Urinary bladder (tissue), 4 donors: ENCODE measurements around the gene SLC5A2. TPM values are rescaled to one million over a fixed set of nuclear protein-coding genes. Genes with fewer than 3 reads are reported as not detected.
"Not testable (repeated sequence)": the region's sequence is repeated elsewhere in the genome, so short reads cannot be mapped to it uniquely, and the experiment has no call there.

Experiments
- DNase-seq: peaks from one replicate; pipeline ENCODE4 v3.0.0-alpha.2; 2015; ENCODE audit errors: extremely low spot score
- H3K27ac ChIP-seq: one replicate; pipeline ENCODE4 v1.5.1; 2013; ENCODE audit warnings: low read depth, mild to moderate bottlenecking, moderate library complexity
- H3K36me3 ChIP-seq: one replicate; pipeline ENCODE4 v1.6.1; 2013; ENCODE audit warnings: mild to moderate bottlenecking, moderate library complexity; ENCODE audit not compliant: insufficient read depth
- H3K4me1 ChIP-seq: one replicate; pipeline ENCODE4 v1.6.1; 2013; ENCODE audit warnings: mild to moderate bottlenecking, moderate library complexity; ENCODE audit not compliant: insufficient read depth
- H3K4me3 ChIP-seq: one replicate; pipeline ENCODE4 v1.5.1; 2013; ENCODE audit warnings: low read depth, low read length
- WGBS: extraction: QIAGEN DNeasy Blood & Tissue Kit; methylation state at CpG from one replicate; pipeline ENCODE4 v1.1.7; 2013; 5-methylcytosine and 5-hydroxymethylcytosine counted together
- polyA plus RNA-seq: library from polyadenylated mRNA; stranded (reverse); fragments of 200-250 nt; gene quantifications from one replicate; pipeline ENCODE4 v1.2.3, GENCODE V29; 2013
- total RNA-seq: library from RNA; depleted of rRNA; stranded (reverse); fragments of >200 nt; gene quantifications from one replicate; pipeline ENCODE4 v1.2.3, GENCODE V29; 2014
- donor health status: healthy with polysubstance abuse.
- donor health status: healthy.

The SLC5A2 gene
- total and polyA plus RNA-seq, 2 donors = 0.42 to 2.8 TPM

DNA sequence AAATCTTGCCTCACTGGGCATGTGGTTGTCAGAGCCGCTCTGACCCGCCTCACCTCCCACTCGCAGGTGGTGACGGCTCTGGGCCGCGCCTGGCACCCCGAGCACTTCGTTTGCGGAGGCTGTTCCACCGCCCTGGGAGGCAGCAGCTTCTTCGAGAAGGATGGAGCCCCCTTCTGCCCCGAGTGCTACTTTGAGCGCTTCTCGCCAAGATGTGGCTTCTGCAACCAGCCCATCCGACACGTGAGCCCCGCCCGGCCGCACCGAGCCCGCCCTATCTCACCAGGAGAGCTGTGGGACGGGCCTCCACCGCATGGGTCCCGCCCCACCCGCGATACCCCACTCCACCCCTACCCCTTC lies 7.0 kb upstream of the SLC5A2 start:
- Histone ChIP-seq H3K36me3 (no peaks in the 10 kb centered on the region), H3K27ac (no peak overlapping the region), H3K4me3 (no peak overlapping the region), H3K4me1 (peaks cover 3% of the 10 kb centered on the region)
- WGBS = 64% methylated on average over 26 of the region's 26 CpGs
- no peak for DNase-seq

DNA sequence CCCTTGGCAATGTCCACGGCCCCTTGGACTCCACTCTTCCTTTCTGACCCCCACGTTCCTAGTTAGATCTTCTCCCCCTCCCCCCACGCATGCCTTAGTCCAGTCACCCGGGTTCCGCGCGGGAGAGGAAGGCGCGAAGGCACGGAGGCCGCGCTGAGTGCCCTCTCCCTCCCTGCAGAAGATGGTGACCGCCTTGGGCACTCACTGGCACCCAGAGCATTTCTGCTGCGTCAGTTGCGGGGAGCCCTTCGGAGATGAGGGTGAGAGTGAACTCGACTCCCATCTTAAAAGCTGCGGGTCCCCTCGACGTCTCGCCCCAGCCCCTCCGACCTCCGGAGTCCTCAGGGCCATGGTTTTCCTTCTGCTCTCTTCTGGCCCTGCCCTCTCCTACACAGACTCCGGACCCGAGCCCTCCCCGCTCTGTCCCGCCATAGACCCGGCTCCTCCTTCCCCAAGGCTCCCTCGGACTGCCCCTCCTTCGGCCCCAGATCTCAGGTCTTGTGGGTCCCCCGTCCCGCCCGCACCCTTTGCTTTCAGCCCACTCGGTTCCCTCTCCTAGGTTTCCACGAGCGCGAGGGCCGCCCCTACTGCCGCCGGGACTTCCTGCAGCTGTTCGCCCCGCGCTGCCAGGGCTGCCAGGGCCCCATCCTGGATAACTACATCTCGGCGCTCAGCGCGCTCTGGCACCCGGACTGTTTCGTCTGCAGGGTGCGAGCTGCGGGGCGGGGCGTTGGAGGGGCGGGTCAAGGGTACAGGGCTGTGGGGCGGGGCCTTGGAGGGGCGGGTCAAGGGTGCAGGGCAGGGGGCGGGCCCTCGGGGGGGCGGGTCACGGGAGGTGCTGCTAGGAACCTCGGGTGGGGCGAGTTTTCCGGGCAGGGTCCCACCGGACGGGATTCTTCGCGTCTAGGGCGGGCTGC lies 6.4 kb upstream of the SLC5A2 start:
- Histone ChIP-seq H3K36me3 (no peaks in the 10 kb centered on the region), H3K4me1 (peaks cover 3% of the 10 kb centered on the region), H3K27ac (no peak overlapping the region), H3K4me3 (no peak overlapping the region)
- WGBS = 48% methylated on average over 67 of the region's 68 CpGs
- DNase-seq = no peak

DNA sequence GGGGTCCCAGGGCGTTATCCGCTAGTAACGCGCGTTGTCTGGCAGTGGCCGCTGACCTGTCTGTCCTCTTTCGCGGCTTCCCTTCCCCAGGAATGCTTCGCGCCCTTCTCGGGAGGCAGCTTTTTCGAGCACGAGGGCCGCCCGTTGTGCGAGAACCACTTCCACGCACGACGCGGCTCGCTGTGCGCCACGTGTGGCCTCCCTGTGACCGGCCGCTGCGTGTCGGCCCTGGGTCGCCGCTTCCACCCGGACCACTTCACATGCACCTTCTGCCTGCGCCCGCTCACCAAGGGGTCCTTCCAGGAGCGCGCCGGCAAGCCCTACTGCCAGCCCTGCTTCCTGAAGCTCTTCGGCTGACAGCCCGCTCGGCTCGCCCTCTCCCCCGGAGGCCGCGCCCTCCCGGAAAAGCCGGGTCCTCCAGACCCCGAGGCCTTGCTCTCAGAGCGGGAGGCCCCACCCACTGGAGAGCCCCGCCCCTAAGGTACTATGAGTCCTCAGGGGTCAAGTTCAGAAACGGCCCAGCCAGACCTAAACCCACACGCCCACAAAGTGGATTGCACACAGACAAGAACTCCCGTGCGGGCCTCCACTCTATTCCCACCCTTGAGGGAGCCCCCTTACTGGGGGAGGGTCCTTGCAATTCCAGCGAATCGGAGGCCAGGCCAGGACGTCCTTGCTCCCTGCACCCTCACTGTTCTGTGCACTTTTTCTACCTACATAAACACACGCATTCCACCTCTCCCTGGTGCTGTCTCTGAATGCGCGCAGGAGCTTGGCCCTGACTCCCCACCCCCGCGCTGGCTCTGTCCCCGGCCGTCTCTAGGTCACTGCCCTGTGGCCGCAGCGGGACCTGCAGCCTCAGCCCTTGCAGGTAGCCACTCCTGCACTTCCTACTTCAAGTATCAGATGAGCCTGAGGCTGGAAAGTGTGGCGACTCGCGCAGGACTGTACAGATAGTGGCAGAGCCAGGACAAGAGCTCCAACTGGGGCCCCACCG lies 5.4 kb upstream of the SLC5A2 start:
- 66% methylated on average over 67 of the region's 67 CpGs for WGBS
- peaks cover 3% of the 10 kb centered on the region for H3K4me1 ChIP-seq
- H3K27ac ChIP-seq = no peak overlapping the region

DNA sequence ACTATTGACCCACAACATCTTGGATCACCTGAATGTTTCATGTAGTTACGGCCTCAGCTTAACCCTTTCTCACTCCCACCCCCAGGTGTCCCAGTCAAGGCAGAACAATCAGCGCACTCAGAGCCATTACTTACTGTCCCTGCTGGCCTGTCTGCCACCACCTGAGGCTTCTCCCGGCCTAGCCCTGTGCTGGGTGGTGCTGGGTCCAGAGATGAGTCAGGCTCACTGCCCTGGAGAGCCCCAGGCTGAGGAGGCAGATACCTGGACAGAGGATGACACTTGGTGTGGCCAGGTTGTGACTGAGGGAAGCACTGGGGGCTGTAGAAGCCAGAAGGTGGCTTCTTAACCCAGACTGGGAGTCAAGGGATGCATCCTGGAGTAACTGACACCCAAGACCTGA lies 4.0 kb upstream of the SLC5A2 start:
- Histone ChIP-seq H3K36me3 (no peaks in the 10 kb centered on the region), H3K27ac (no peak overlapping the region), H3K4me1 (peaks cover 3% of the 10 kb centered on the region), H3K4me3 (no peak overlapping the region)
- DNase-seq = no peak
- 83% methylated on average over 3 of the region's 3 CpGs for WGBS

More for the DNA sequence above, 5.4 kb upstream of the SLC5A2 start:
- H3K36me3 ChIP-seq = no peaks in the 10 kb centered on the region
- no peak for DNase-seq
- H3K4me3 ChIP-seq = no peak overlapping the region

DNA sequence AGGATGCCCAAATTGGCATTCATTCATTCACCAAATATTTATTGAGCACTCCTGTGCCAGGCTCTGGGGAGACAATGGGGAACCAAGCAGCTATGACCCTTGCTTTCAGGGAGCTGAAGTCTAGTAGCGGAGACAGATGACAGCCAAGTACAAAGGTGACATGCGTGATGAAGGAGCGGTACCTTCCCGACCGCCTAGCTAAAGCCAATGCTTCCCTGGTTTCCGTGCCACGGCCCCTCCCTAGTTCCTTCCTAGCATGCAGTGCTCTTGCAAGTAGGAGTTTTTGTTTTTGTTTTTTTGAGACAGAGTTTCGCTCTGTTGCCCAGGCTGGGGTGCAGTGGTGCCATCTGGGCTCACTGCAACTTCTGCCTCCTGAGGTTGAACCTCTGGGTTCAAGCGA lies 3.2 kb upstream of the SLC5A2 start:
- peaks cover 3% of the 10 kb centered on the region for H3K4me1 ChIP-seq
- no peak overlapping the region for H3K27ac ChIP-seq
- H3K4me3 ChIP-seq = no peak overlapping the region
- no peaks in the 10 kb centered on the region for H3K36me3 ChIP-seq
- WGBS = 80% methylated on average over 9 of the region's 9 CpGs
- DNase-seq = no peak

DNA sequence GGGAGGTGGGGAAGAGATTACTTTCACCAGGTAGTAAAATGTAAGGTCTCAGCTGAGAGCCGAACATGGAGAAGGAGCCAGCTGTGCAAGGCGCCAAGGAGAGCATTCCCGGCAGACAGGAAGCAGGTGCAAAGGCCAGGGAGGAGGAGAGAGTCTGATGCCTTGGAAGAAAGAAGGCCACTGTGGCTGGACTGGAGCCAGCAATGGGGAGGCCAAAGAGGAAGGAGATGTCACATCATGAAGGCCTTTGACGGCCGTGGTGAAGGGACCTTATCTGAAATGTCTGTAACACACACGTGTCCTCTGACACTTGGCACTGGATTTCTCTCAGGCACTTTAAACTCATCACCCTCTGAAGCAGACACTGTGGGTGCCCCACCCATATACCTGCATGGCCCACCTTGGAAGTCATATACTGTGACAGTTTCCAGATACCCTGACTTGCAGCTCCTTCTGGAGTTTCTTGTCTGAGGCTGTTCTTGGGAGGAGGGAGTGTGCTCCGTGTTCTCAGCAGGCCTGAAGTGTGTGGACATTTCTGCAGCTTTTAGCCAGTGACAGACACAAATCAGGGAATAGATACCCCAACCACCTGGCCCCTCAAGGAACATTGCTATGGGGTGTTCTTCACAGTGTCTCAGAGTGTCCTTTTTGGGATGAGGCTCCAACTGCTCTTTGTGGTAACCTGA lies 1.9 kb upstream of the SLC5A2 start:
- H3K4me3 ChIP-seq = no peak overlapping the region
- no peak for DNase-seq
- H3K27ac ChIP-seq = no peak overlapping the region
- peaks cover under 1% of the 10 kb centered on the region for H3K4me1 ChIP-seq
- WGBS = 23% methylated on average over 7 of the region's 7 CpGs
- no peaks in the 10 kb centered on the region for H3K36me3 ChIP-seq

DNA sequence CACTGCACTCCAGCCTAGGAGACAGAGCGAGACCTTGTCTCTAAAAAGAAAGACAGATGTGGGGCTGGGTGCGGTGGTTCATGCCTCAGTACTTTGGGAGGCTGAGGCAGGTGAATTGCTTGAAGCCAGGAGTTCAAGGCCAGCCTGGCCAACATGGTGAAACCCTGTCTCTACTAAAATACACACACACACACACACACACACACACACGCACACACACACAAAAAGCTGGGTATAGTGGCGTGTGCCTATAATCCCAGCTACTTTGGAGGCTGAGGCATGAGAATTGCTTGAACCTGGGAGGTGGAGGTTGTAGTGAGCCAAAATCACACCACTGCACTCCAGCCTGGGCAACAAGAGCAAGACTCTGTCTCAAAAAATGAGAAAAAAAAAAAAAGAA lies 1.1 kb downstream of the SLC5A2 start:
- not testable (repeated sequence) for H3K4me3 ChIP-seq, H3K4me1 ChIP-seq, H3K27ac ChIP-seq, DNase-seq, H3K36me3 ChIP-seq
- WGBS = 93% methylated on average over 4 of the region's 4 CpGs

DNA sequence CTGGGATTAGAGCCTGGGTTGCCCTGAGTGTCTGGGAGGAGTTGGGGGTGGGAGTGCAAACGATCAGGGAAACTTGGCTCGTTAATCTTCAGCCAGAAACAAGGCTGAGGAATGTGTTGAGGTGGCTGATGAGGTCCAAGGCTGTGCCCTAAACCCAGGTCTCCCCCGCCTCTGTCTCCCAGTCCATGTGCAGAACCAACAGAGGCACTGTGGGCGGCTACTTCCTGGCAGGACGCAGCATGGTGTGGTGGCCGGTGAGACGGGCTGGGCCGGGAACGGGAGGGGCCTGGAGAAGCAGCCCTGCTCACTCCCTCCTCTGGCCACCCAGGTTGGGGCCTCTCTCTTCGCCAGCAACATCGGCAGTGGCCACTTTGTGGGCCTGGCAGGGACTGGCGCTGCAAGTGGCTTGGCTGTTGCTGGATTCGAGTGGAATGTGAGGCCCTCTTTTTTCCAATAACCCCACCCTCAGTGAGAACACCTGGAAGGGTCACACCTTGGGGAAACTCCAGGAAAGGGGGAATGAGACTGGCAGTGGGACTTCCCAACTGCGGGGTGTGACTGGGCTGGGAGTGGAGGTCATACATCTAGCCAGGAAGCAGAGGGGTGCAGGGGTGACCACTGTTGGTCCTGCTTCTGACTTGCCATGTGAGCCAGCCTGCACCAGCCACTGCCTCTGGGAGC lies 1.7 kb downstream of the SLC5A2 start:
- no peak overlapping the region for H3K4me3 ChIP-seq
- H3K4me1 ChIP-seq = no peaks in the 10 kb centered on the region
- no peak overlapping the region for H3K27ac ChIP-seq
- WGBS = 41% methylated on average over 14 of the region's 14 CpGs
- no peaks in the 10 kb centered on the region for H3K36me3 ChIP-seq
- DNase-seq = no peak

DNA sequence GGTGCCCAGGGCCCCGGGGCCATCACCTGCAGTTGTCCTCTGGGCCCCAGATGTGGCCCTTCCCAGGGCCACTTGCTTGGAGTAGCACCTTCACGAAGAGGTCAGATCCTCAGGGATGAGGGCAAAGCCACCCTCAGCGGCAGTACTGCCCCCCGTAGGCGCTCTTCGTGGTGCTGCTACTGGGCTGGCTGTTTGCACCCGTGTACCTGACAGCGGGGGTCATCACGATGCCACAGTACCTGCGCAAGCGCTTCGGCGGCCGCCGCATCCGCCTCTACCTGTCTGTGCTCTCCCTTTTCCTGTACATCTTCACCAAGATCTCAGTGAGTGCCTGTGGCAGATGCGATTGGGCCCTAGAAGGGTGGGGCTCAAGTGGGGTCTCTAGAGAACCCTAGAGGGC lies 2.6 kb downstream of the SLC5A2 start:
- Histone ChIP-seq H3K27ac (no peak overlapping the region), H3K36me3 (no peaks in the 10 kb centered on the region), H3K4me1 (no peaks in the 10 kb centered on the region), H3K4me3 (no peak overlapping the region)
- DNase-seq = no peak
- 92% methylated on average over 17 of the region's 17 CpGs for WGBS

DNA sequence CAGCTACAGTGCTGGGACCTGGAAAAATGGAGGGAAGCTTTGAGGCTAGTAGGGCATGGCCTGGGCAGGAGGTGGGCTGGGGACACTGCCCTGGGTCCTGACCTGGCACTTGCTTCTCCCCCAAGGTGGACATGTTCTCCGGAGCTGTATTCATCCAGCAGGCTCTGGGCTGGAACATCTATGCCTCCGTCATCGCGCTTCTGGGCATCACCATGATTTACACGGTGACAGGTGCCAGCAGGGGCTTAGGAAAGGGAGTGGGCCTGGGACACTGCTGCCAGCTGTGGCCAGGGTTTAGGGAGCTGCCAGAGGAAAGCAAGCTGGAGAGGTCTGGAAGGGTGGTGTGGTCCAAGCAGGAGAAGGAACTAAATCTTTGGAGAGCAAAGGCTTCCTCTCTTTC lies 3.1 kb downstream of the SLC5A2 start:
- WGBS = 92% methylated on average over 5 of the region's 5 CpGs
- Histone ChIP-seq H3K36me3 (no peaks in the 10 kb centered on the region), H3K4me1 (no peaks in the 10 kb centered on the region), H3K27ac (no peak overlapping the region), H3K4me3 (no peak overlapping the region)
- no peak for DNase-seq

DNA sequence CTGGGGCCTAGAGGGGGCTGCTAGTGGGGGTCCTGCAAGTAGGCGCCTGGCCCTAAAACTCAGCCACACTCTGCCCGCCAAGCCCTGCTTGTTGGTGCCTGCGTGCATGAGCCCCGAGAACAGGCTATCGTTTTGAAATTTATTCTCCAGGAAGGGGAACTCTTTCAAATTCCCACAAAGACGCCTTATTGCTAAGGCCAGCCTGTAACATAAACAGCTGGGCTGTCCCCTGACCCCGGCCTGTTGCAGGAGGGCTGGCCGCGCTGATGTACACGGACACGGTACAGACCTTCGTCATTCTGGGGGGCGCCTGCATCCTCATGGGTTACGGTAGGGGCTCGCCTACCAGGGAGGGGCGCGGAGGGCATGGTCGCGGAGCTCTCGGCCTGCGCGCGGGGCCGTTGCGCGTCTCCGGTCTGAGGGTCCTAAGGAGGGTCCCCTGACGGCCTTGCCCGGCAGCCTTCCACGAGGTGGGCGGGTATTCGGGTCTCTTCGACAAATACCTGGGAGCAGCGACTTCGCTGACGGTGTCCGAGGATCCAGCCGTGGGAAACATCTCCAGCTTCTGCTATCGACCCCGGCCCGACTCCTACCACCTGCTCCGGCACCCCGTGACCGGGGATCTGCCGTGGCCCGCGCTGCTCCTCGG lies 4.3 kb downstream of the SLC5A2 start:
- no peak for DNase-seq
- Histone ChIP-seq H3K36me3 (no peaks in the 10 kb centered on the region), H3K27ac (no peak overlapping the region), H3K4me1 (no peaks in the 10 kb centered on the region), H3K4me3 (peak overlapping the region; percentile 35)
- 7% methylated on average over 48 of the region's 48 CpGs for WGBS

DNA sequence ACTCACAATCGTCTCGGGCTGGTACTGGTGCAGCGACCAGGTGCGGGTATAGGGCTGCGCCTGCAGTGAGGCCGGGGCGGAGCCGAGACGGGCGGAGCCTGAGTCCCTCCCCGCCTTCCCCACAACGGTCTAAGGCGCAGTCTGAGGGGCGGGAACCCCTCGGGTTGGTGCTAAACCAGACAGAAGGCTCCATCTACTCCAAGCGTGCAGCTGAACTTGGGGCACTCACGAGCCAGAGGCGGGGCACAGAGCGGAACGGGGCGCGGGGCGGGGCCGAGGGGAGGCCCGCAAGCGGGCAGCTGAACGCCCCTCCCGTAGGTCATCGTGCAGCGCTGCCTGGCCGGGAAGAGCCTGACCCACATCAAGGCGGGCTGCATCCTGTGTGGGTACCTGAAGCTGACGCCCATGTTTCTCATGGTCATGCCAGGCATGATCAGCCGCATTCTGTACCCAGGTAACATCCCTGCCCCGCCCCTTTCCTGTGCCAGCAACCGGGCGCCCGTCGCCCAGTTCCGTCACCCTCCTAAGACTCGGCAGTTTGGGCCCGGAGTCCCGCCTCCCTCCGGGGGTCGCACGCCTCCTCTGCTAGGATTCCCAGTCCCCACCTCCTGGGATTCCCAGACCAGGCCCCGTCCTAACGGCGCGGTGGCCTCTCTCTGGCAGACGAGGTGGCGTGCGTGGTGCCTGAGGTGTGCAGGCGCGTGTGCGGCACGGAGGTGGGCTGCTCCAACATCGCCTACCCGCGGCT lies 5.0 kb downstream of the SLC5A2 start:
- no peaks in the 10 kb centered on the region for H3K4me1 ChIP-seq
- peak overlapping the region; percentile 35 for H3K4me3 ChIP-seq
- WGBS = under 1% methylated on average over 60 of the region's 60 CpGs
- DNase-seq = no peak
- H3K36me3 ChIP-seq = no peaks in the 10 kb centered on the region
- no peak overlapping the region for H3K27ac ChIP-seq
